HG03066 (cell line): Measurements from ENCODE around the gene KAZN.

Experiments used
- ATAC-seq: cut with Tn5 transposase; IDR thresholded peaks from one replicate; pipeline ENCODE4 v1.9.1; 2021; ENCODE audit warnings: low read depth; ENCODE audit not compliant: unreplicated experiment

Gene KAZN

DNA sequence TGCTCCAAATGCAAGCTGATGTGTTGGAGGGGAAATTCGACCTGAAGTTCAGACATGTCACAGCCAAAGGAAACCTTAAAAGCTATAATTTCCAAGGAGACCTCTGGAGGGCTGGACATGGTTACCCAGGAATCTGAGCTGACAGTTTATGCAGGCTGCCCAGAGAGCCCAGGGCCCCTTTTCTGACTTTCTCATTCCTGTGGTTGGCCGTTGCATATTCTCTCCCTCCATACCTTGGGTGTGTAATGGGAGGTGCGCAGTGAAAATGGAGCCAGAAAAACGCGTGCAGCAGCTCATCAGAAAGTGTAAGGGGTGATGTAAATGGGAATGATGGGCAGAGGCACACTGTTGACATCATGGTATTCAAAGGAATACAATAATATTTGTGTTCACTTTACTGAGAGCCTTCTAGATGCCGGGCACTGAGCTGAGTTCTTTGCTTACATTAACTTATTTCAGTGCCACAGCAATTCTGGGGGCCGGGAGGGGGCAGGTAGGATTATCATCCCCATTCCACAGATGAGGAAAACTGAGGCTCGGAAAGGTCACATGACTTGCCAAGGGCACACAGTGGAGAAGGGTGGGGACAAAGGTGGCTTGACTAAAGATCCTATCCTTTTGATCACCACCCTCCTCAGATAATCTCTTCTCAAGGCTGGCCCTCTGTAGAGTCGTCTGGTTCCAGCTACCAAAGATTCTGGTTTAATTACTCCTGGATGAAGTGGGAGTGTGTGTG, 38.6 kb downstream of the KAZN start:
- ATAC-seq: no peak

DNA sequence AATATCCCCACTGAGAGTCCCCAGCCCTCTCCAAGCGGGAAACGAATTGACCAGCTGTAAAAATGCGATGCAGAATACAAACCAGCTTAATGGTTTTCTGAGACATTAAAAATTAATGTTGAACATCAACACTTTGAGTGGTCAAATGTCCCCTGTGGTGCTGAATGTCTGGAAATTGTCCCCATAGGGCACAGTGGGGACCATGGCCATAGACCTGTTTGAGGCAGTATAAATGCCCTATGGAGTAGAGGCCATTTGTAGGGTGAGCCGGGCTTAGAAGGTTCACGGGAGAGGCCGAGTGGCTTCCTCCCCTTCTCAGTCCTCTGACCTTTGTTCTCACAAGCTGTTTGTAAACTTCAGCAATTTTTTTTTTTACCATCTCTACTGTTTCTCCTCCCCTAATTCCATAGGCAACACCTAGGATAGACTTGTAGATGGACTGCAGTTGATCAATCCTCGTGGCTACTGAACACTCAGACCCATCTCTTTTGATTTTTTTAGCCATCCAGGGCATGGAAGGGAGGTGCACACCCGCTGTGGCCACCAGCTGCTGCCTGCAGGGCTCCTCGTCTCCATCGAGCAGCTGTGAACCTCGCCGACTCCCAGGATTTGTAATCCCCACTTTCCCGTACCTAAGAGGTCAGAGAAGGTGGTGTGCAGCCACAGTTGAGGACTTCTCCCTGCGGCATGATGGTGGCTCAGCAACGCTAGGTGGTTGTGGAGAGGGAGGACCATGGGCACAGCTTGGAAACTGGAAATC, 41.0 kb downstream of the KAZN start:
- ATAC-seq: no peak

GRCh38 chr1:14642712-14643111, 44.2 kb downstream of the KAZN start:
- ATAC-seq: no peak

DNA sequence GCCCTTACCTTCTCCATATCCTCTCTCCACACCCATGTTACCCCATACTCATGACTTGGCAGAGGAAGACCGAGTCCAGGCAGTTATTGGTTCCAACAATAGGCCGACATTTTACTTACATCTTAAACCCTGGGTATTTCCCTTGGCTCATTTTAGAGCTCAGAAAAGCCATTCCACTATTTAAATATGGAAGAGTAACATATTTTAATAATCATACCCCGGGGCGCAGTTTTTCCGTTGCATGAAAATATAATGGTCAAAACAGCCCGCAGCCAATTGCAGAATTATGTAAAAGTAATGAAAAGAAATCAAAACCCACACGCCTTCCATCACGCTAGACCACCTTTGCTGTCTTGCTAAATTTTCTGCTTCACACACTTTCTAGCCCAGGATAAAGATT, 48.5 kb downstream of the KAZN start:
- no peak for ATAC-seq

- ATAC-seq: no peak
Observed at GRCh38 chr1:14647777-14648176, 49.3 kb downstream of the KAZN start.

DNA sequence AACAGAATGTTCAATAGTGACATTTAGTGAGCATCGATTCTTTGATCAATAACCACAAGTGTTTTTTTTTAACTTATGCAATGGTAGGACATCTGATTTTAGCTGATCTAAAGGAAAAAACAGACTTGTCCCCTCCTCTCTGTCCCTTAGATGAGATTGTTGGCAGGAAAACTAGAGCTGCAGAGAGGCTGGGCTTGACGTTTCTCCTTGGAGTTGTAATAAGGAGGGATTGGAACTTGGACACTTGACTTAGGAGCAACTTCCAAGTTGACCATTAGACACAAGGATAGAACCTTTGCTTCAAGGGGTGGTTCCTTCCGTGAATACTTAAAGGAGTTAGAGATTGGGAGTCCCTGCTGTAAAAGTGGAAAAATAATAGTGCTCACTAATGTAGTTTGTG, 49.9 kb downstream of the KAZN start:
- no peak for ATAC-seq

GRCh38 chr1:14648896-14649855, 50.7 kb downstream of the KAZN start:
- no peak for ATAC-seq

DNA sequence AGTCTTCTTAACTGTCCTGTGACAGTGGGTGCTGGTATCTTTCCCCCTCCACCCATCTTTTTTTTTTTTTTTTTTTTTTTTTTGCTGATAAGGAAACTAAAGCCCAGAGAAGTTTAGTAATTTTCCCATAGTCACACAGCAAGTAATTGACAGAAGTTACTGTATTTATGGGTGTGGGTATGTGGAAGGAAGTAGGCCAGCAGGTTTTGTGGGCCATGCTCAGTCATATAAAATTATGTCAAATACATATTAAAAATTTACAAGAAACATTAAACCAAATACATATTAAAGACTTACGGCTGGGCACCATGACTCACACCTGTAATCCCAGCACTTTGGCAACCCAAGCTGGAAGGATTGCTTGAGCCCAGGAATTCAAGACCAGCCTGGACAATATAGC, 51.5 kb downstream of the KAZN start:
- no peak for ATAC-seq

- ATAC-seq: no peak
Observed at GRCh38 chr1:14650951-14651350, 52.5 kb downstream of the KAZN start.

DNA sequence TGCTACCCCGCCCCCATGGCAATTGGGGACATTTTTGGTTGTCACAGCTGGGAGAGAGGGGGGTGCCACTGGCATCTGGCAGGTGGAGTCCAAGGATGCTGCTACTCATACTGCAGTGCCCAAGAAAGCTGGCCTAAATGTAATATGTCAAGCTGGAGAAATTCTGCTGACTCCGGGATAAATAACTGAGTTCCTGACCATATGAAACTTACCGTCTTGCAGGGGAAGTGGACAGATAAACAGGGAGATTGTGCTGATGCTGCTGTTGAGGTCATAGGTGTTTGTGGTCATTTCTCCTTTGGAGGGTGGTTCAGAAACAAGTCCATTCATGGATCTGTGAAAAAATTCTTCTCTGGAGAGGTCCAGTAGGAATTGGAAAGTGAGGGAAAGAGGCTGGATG, 54.4 kb downstream of the KAZN start:
- ATAC-seq: no peak

DNA sequence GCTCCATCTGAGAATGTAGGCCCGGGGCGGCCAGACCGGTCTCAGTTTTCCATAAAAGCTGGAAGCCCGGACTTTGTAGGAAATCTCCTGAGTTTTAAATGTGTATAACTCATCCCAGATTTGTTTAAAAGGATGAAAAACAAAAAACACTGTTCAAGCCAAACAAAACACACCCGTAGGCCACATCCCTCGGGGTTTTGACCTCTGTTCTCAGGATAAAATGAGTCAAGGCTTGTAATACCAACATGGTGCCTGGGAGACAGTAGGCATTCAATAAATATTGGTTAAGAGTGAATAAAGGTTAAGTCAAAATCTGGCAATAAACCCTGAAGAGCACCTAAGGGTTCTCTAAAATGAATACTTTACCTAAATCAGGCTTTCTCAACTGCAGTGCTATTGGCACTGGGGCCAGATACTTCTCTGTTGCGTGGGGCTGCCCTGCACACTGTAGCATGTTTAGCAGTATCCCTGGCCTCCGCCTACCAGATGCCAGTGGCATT, 55.0 kb downstream of the KAZN start:
- ATAC-seq: no peak

DNA sequence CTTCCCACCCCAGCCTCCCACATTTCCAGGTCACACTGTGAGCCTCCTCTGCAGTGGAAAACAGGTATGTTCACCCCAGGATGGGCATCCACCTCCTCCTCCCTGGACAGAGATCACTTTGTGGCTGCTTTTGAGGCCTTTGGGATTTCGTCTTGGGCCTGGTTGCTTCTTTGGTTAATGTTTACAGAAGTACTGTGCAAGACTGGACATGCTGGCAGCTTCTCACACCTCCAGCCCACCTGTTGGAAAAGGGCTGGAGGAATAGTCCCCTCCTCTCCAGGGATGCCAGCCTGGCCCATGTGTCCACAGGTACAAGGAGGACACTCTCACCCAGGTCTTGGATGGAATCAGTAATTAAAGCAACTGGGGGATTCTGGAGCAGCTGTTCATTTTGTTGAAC, 56.1 kb downstream of the KAZN start:
- no peak for ATAC-seq

GRCh38 chr1:14655385-14655784, 56.9 kb downstream of the KAZN start:
- ATAC-seq: no peak

- ATAC-seq: no peak
Observed at GRCh38 chr1:14656384-14656937, 58.0 kb downstream of the KAZN start.

DNA sequence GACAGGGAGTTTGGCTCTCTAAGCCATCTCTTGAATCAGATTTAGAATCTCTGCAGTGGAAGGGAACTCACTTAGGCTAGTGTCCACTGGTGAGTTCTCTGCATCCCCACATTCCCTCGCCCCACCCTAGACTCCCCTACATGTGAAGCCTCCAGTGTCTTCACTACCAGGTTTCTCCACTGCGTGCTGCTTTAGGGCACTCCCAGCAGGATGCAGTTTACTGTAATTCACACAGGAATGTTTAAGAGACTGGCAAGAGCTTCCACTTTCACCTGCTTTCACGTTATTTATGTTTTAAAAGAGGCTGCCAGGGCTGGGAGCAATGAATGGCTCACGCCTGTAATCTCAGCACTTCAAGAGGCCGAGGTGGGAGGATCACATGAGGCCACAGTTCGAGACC, 60.2 kb downstream of the KAZN start:
- no peak for ATAC-seq

- no peak for ATAC-seq
Observed at GRCh38 chr1:14659913-14660312, 61.4 kb downstream of the KAZN start.

- no peak for ATAC-seq
Observed at GRCh38 chr1:14660801-14661200, 62.3 kb downstream of the KAZN start.

DNA sequence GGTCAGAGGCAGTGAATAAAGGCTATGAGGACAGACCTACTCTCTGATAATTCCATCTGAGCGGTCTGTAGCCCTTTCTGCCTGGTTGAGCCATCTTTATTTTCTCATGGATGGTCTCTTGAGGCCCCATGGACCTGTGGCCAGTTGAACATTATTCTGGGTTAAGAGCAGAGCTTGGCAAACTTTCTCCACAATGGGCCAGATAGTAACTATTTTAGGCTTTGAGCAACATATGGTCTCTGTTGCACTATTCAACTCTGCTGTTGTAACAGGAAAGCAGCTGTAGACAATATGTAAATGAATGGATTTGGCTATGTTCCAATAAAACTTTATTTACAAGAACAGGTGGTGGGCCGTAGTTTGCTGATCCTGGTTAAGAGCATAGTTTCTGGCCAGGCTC, 62.7 kb downstream of the KAZN start:
- ATAC-seq: no peak

- no peak for ATAC-seq
Observed at GRCh38 chr1:14662116-14662515, 63.6 kb downstream of the KAZN start.

DNA sequence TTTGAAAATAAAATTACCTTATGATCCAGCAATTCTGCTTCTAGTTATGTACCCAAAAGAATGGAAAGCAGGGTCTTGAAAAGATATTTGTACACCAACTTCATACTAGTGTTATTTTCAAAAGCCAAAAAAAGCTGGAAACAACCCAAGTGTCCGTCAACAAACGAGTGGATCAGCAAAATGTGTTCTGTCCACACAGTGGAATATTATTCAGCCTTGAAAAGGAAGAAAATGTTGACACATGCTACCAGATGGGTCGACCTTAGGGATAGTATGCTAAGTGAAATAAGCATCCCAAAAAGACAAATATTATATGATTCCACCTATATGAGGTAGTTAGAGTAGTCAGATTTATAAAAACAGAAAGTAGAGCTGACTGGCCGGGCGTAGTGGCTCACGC, 65.3 kb downstream of the KAZN start:
- ATAC-seq: no peak

GRCh38 chr1:14666373-14666772, 67.9 kb downstream of the KAZN start:
- no peak for ATAC-seq
